Stomach (tissue), 4 donors: ENCODE data around the gene ZDHHC7.
A peak's percentile ranks its signal among the peaks of the same experiment; 100 is the strongest.

Experiments used
- POLR2A ChIP-seq, 4 donors: fragments of 450-650 bp; IDR thresholded peaks; one replicate each; pipeline ENCODE4 v1.6.1; 2016; ENCODE audit warnings: antibody characterized with exemption in 4 of 4, control low read depth in 2 of 4, mild to moderate bottlenecking in 1 of 4, moderate library complexity in 1 of 4
- POLR2AphosphoS5 ChIP-seq, 3 donors: sonication (generic); formaldehyde crosslinking; IDR thresholded peaks; one replicate each; pipeline ENCODE4 v1.6.1; 2016; ENCODE audit warnings: antibody characterized with exemption in 3 of 3
- TF ChIP-seq, protein P1 (sequence below), 7 experiments: fragments of 450-650 bp in 4 of 7; fragments of 200-600 bp in 3 of 7; sonication (generic) in 3 of 7; IDR thresholded peaks; one replicate each; pipeline ENCODE4 v1.5.1; 2016 to 2019; ENCODE audit warnings: antibody characterized with exemption in 7 of 7, control low read depth in 2 of 7, mild to moderate bottlenecking in 1 of 7

DNA sequence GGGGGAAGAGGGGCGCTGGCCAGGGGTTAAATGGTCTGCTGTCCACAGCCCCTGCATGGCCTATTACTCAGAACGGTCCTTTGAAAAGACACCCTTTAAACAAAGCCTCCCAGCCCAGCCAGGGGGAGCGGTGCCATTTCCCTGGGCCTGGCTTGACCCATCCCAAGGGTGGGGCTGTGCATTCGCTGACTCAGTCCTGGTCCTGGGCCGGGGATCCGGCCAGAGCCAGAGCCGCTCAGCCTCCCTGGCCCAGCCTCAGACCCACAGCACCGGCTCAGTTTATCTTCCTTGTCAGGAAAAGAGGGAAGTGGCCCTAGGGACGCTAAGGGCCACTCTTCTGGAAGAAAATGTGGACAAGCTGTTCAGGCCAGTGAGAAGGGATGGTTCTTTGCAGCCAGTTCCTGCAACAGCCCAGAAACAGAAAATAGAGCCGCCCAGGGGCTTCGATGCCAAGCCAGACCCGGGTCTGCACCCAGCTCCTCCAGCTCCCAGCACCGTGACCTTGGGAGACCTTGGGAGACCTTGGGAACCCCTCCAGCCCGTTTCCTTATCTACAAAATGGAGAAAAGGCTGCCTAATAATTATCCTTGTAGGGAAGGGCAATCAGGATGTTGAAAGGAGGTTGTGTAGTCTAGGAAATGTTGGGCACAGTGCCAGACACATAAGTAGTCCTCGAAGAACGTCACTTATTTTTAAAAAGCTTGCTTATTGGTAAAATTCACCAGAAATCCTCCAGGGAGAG, 82.5 kb downstream of the ZDHHC7 start:
- TF ChIP-seq, protein P1, sequence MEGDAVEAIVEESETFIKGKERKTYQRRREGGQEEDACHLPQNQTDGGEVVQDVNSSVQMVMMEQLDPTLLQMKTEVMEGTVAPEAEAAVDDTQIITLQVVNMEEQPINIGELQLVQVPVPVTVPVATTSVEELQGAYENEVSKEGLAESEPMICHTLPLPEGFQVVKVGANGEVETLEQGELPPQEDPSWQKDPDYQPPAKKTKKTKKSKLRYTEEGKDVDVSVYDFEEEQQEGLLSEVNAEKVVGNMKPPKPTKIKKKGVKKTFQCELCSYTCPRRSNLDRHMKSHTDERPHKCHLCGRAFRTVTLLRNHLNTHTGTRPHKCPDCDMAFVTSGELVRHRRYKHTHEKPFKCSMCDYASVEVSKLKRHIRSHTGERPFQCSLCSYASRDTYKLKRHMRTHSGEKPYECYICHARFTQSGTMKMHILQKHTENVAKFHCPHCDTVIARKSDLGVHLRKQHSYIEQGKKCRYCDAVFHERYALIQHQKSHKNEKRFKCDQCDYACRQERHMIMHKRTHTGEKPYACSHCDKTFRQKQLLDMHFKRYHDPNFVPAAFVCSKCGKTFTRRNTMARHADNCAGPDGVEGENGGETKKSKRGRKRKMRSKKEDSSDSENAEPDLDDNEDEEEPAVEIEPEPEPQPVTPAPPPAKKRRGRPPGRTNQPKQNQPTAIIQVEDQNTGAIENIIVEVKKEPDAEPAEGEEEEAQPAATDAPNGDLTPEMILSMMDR (IDR thresholded peaks at IDR 0.05) = no peak
- peak in 2 of 3 donors; percentile 4 to 48 for TF ChIP-seq POLR2AphosphoS5 (IDR thresholded peaks at IDR 0.05)
- TF ChIP-seq POLR2A (IDR thresholded peaks at IDR 0.05) = no peak
